ENCODE measurements around the gene SHBG.

SHBG gene

GRCh38 chr17:7676533-7676932, 46.6 kb downstream of the SHBG start:
- peaks cover 27% of the 10 kb centered on the region for H3K4me1 ChIP-seq (ENCODE audit: control insufficient read depth, insufficient read depth, low read length)
- peak overlapping the region; percentile 74; the same call in 1 of the 2 replicates for H3K27ac ChIP-seq (ENCODE audit: low read depth, low read length)
- H3K9ac ChIP-seq (ENCODE audit: low read length): peak overlapping the region; percentile 69
- H3K27me3 ChIP-seq (ENCODE audit: control insufficient read depth, insufficient read depth, low read length): no peaks in the 10 kb centered on the region
- peaks cover 7% of the 10 kb centered on the region for H3K9me3 ChIP-seq (ENCODE audit: control insufficient read depth, insufficient read depth, low read depth, low read length)
- peaks cover 40% of the 10 kb centered on the region for H3K36me3 ChIP-seq (ENCODE audit: control insufficient read depth, insufficient read depth, low read length)
- peak overlapping the region; percentile 32 for H3K4me3 ChIP-seq (ENCODE audit: low read depth, low read length)

DNA sequence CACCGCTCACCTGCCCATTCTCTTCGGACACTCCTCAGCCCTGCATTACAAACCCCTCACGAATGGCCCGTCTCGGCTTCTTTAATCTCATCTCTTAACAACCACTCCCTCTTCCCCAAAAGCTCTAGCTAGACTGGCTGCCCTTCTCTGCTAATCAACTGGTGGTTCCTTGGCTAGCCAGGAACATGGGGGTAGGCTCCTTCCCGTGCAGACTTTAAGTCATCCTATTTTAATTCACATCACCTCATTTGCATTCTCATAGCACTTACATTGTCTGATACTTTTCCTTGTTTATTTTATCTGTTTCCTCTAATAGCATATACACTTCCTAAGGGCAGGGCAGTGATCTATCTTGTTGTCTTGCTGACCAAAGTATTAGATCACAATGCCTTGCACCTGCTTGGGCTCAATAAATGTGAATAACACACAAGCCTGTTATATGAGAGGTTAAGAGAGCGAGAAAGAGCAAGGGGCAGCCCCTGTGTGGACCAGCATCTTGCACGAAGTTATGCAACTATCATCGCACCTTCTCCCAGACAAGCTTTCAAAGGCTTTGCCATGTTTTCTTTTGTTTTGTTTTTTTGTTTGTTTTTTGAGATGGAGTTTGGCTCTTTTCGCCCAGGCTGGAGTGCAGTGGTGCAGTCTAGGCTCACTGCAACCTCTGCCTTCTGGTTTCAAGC, 47.6 kb downstream of the SHBG start:
- peak overlapping the region; percentile 74; the same call in 1 of the 2 replicates for H3K27ac ChIP-seq (ENCODE audit: low read depth, low read length)
- H3K4me3 ChIP-seq (ENCODE audit: low read depth, low read length): peak overlapping the region; percentile 32; the same call in 1 of the 2 replicates
- peaks cover 35% of the 10 kb centered on the region for H3K36me3 ChIP-seq (ENCODE audit: control insufficient read depth, insufficient read depth, low read length)

More for the DNA sequence above, 47.6 kb downstream of the SHBG start:
- Histone ChIP-seq H3K4me1 (ENCODE audit: control insufficient read depth, insufficient read depth, low read length) (peaks cover 27% of the 10 kb centered on the region), H3K27me3 (ENCODE audit: control insufficient read depth, insufficient read depth, low read length) (no peaks in the 10 kb centered on the region), H3K9me3 (ENCODE audit: control insufficient read depth, insufficient read depth, low read depth, low read length) (peaks cover 7% of the 10 kb centered on the region), H3K9ac (ENCODE audit: low read length) (peak overlapping the region; percentile 69)
